H9 (cell line): Measurements from ENCODE around the gene ADAMTS16. TPM values are rescaled to one million over a fixed set of nuclear protein-coding genes. Genes with fewer than 3 reads are reported as not detected.

ENCODE experiments used
- DNase-seq: peaks from one replicate; pipeline ENCODE4 v3.0.0-alpha.2; 2017
- H2AFZ ChIP-seq: one replicate; pipeline ENCODE4 v1.6.1; 2013; ENCODE audit warnings: mild to moderate bottlenecking, low read length, control low read depth, moderate library complexity
- H2AK5ac ChIP-seq: 2 replicates; pipeline ENCODE4 v1.6.1; 2013; ENCODE audit warnings: low read length, control low read depth, mixed read lengths; ENCODE audit not compliant: insufficient read length
- H2BK120ac ChIP-seq: one replicate; pipeline ENCODE4 v1.6.1; 2013; ENCODE audit warnings: low read depth, mild to moderate bottlenecking, low read length, control low read depth, inconsistent platforms; ENCODE audit not compliant: poor library complexity, severe bottlenecking
- H2BK12ac ChIP-seq: 2 replicates; pipeline ENCODE4 v1.6.1; 2013; ENCODE audit warnings: low read length, control low read depth, mixed read lengths, low read depth; ENCODE audit not compliant: insufficient read length
- H2BK15ac ChIP-seq: 2 replicates; pipeline ENCODE4 v1.6.1; 2013; ENCODE audit warnings: low read depth, low read length, control low read depth
- H2BK20ac ChIP-seq: one replicate; pipeline ENCODE4 v1.6.1; 2013; ENCODE audit warnings: low read depth, mild to moderate bottlenecking, low read length, control low read depth, inconsistent platforms; ENCODE audit not compliant: poor library complexity, severe bottlenecking
- H2BK5ac ChIP-seq: 2 replicates; pipeline ENCODE4 v1.6.1; 2013; ENCODE audit warnings: low read length, control low read depth, mixed read lengths; ENCODE audit not compliant: insufficient read length
- H3K14ac ChIP-seq: 2 replicates; pipeline ENCODE4 v1.6.1; 2013; ENCODE audit warnings: low read length, control low read depth; ENCODE audit not compliant: insufficient read depth
- H3K18ac ChIP-seq: 2 replicates; pipeline ENCODE4 v1.6.1; 2013; ENCODE audit warnings: low read depth, mild to moderate bottlenecking, mixed read lengths, low read length, control low read depth; ENCODE audit not compliant: insufficient read length
- H3K23ac ChIP-seq: 2 replicates; pipeline ENCODE4 v1.6.1; 2013; ENCODE audit warnings: low read length, control low read depth, mixed read lengths, low read depth; ENCODE audit not compliant: insufficient read length
- H3K23me2 ChIP-seq: 2 replicates; pipeline ENCODE4 v1.6.1; 2013; ENCODE audit warnings: low read depth, mild to moderate bottlenecking, mixed read lengths, low read length, control low read depth; ENCODE audit not compliant: insufficient read length, poor library complexity, severe bottlenecking
- H3K27ac ChIP-seq: 2 replicates; pipeline ENCODE4 v1.5.1; 2013; ENCODE audit warnings: low read length, control low read depth, mixed read lengths, low read depth; ENCODE audit not compliant: insufficient read length
- H3K27me3 ChIP-seq: 2 replicates; pipeline ENCODE4 v1.6.1; 2013; ENCODE audit warnings: low read length, control low read depth, inconsistent platforms; ENCODE audit not compliant: insufficient read depth
- H3K4ac ChIP-seq: 2 replicates; pipeline ENCODE4 v1.6.1; 2013; ENCODE audit warnings: low read depth, mild to moderate bottlenecking, control low read depth, inconsistent platforms, low read length, moderate library complexity
- H3K4me1 ChIP-seq: 2 replicates; pipeline ENCODE4 v1.6.1; 2013; ENCODE audit warnings: low read length, control low read depth, inconsistent platforms; ENCODE audit not compliant: insufficient read depth
- H3K4me2 ChIP-seq: 2 replicates; pipeline ENCODE4 v1.6.1; 2013; ENCODE audit warnings: low read length, control low read depth, mixed read lengths; ENCODE audit not compliant: insufficient read length, insufficient read depth
- H3K56ac ChIP-seq: 2 replicates; pipeline ENCODE4 v1.6.1; 2013; ENCODE audit warnings: low read depth, mild to moderate bottlenecking, mixed read lengths, low read length, control low read depth; ENCODE audit not compliant: insufficient read length
- H3K79me1 ChIP-seq: 2 replicates; pipeline ENCODE4 v1.6.1; 2013; ENCODE audit warnings: low read depth, mild to moderate bottlenecking, moderate library complexity, low read length, control low read depth, inconsistent platforms; ENCODE audit not compliant: insufficient read depth, poor library complexity, severe bottlenecking
- H3K79me2 ChIP-seq: 2 replicates; pipeline ENCODE4 v1.6.1; 2013; ENCODE audit warnings: low read length, control low read depth, inconsistent platforms; ENCODE audit not compliant: insufficient read depth
- H3K9ac ChIP-seq: 2 replicates; pipeline ENCODE4 v1.6.1; 2013; ENCODE audit warnings: low read length, control low read depth, mixed read lengths; ENCODE audit not compliant: insufficient read length; ENCODE audit errors: extremely low read depth
- H3K9me3 ChIP-seq: one replicate; pipeline ENCODE4 v1.6.1; 2013; ENCODE audit warnings: low read depth, low read length, inconsistent platforms; ENCODE audit not compliant: control insufficient read depth
- H3T11ph ChIP-seq: one replicate; pipeline ENCODE4 v1.6.1; 2013; ENCODE audit warnings: mild to moderate bottlenecking, low read length, control low read depth, inconsistent platforms
- H4K20me1 ChIP-seq: one replicate; pipeline ENCODE4 v1.6.1; 2013; ENCODE audit not compliant: control insufficient read depth, insufficient read length, insufficient read depth
- H4K5ac ChIP-seq: 2 replicates; pipeline ENCODE4 v1.6.1; 2013; ENCODE audit warnings: low read depth, mild to moderate bottlenecking, mixed read lengths, low read length, control low read depth; ENCODE audit not compliant: insufficient read length
- H4K8ac ChIP-seq: replicated peaks from 2 replicates; pipeline ENCODE4 v1.6.1; 2013; ENCODE audit warnings: low read length, control low read depth, mixed read lengths, low read depth; ENCODE audit not compliant: insufficient read length
- H4K91ac ChIP-seq: 2 replicates; pipeline ENCODE4 v1.6.1; 2013; ENCODE audit warnings: low read depth, mild to moderate bottlenecking, moderate library complexity, mixed read lengths, low read length, control low read depth; ENCODE audit not compliant: insufficient read length
- H3K27ac Mint-ChIP-seq, 3 experiments: 2 replicates in 2 of 3; 3 replicates in 1 of 3; pipeline ENCODE4 v1.8.0; 2020 to 2021; ENCODE audit warnings: mixed read lengths in 3 of 3, mild to moderate bottlenecking in 1 of 3, moderate library complexity in 1 of 3
- H3K27me3 Mint-ChIP-seq: 2 replicates; pipeline ENCODE4 v1.8.0; 2021; ENCODE audit warnings: low read depth, mild to moderate bottlenecking, moderate library complexity, mixed read lengths
- H3K36me3 Mint-ChIP-seq, 3 experiments: 2 replicates in 2 of 3; 3 replicates in 1 of 3; pipeline ENCODE4 v1.8.0; 2020 to 2021; ENCODE audit warnings: low read depth in 3 of 3, mixed read lengths in 3 of 3; ENCODE audit not compliant: insufficient read depth in 1 of 3
- H3K4me1 Mint-ChIP-seq, 2 experiments: 2 replicates each; pipeline ENCODE4 v1.8.0; 2020; ENCODE audit warnings: mixed read lengths in 2 of 2
- H3K4me3 Mint-ChIP-seq, 2 experiments: 2 replicates in 1 of 2; 3 replicates in 1 of 2; pipeline ENCODE4 v1.8.0; 2020 to 2021; ENCODE audit warnings: mild to moderate bottlenecking in 2 of 2, mixed read lengths in 2 of 2, moderate library complexity in 1 of 2
- H3K9me3 Mint-ChIP-seq, 2 experiments: 2 replicates in 1 of 2; 3 replicates in 1 of 2; pipeline ENCODE4 v1.8.0; 2020; ENCODE audit warnings: mild to moderate bottlenecking in 2 of 2, mixed read lengths in 2 of 2, moderate library complexity in 1 of 2
- CTCF ChIP-seq: fragments of 200-600 bp; sonication (generic); conservative IDR thresholded peaks from 3 replicates; pipeline ENCODE4 v1.8.0; 2021; ENCODE audit warnings: antibody characterized with exemption, mild to moderate bottlenecking
- WGBS: extraction: QIAGEN DNeasy Blood & Tissue Kit; methylation state at CpG from one replicate; pipeline ENCODE4 v1.1.7; 2013; ENCODE audit warnings: missing lambda C conversion rate, low lambda C conversion rate, mixed read lengths; ENCODE audit not compliant: insufficient read length; ENCODE audit errors: extremely low coverage; 5-methylcytosine and 5-hydroxymethylcytosine counted together
- total RNA-seq: library from RNA; stranded (reverse); gene quantifications from 2 replicates; pipeline ENCODE4 v1.2.1, GENCODE V29; 2021

The ADAMTS16 gene
- total RNA-seq, 1 experiment from 2014 or later, result 4.5 TPM

GRCh38 chr5:5350101-5350500 lies 210.0 kb downstream of the ADAMTS16 start:
- Histone ChIP-seq H3K23ac (no peak overlapping the region), H3K27me3 (no peaks in the 10 kb centered on the region), H3K23me2 (no peaks in the 10 kb centered on the region), H2AFZ (no peak overlapping the region), H4K5ac (no peak overlapping the region), H2BK12ac (no peak overlapping the region), H3K79me2 (no peaks in the 10 kb centered on the region), H3K4ac (no peak overlapping the region), H3K4me2 (no peak overlapping the region), H3K56ac (no peak overlapping the region), H2BK15ac (no peak overlapping the region), H2BK120ac (no peak overlapping the region), H3K79me1 (no peaks in the 10 kb centered on the region), H3T11ph (no peak overlapping the region), H3K4me1 (no peaks in the 10 kb centered on the region), H2AK5ac (no peak overlapping the region), H4K91ac (no peak overlapping the region), H3K18ac (no peak overlapping the region), H3K27ac (no peak overlapping the region), H3K9me3 (no peaks in the 10 kb centered on the region), H3K14ac (no peak overlapping the region), H3K9ac (no peak overlapping the region), H2BK20ac (no peak overlapping the region), H4K20me1 (no peaks in the 10 kb centered on the region), H2BK5ac (no peak overlapping the region), H4K8ac (no peak overlapping the region)
- Mint-ChIP-seq H3K4me1 (peaks cover 14 to 17% of the 10 kb centered on the region in 2 experiments), H3K27me3 (no peaks in the 10 kb centered on the region), H3K4me3 (no peak overlapping the region), H3K36me3 (no peaks in the 10 kb centered on the region; a peak in 2 of 7 replicates), H3K9me3 (no peaks in the 10 kb centered on the region; a peak in 1 of 5 replicates), H3K27ac (no peak overlapping the region)
- TF ChIP-seq CTCF, result no peak
- WGBS, result no CpG with 5 or more reads among the region's 9 CpGs
- DNase-seq, result no peak
